H9 (cell line): ENCODE results near the gene RNF31. TPM values are rescaled to one million over a fixed set of nuclear protein-coding genes. Genes with fewer than 3 reads are reported as not detected.

Experiments used
- DNase-seq: peaks from one replicate; pipeline ENCODE4 v3.0.0-alpha.2; 2017
- H2AFZ ChIP-seq: one replicate; pipeline ENCODE4 v1.6.1; 2013; ENCODE audit warnings: mild to moderate bottlenecking, low read length, control low read depth, moderate library complexity
- H2AK5ac ChIP-seq: 2 replicates; pipeline ENCODE4 v1.6.1; 2013; ENCODE audit warnings: low read length, control low read depth, mixed read lengths; ENCODE audit not compliant: insufficient read length
- H2BK120ac ChIP-seq: one replicate; pipeline ENCODE4 v1.6.1; 2013; ENCODE audit warnings: low read depth, mild to moderate bottlenecking, low read length, control low read depth, inconsistent platforms; ENCODE audit not compliant: poor library complexity, severe bottlenecking
- H2BK12ac ChIP-seq: 2 replicates; pipeline ENCODE4 v1.6.1; 2013; ENCODE audit warnings: low read length, control low read depth, mixed read lengths, low read depth; ENCODE audit not compliant: insufficient read length
- H2BK15ac ChIP-seq: 2 replicates; pipeline ENCODE4 v1.6.1; 2013; ENCODE audit warnings: low read depth, low read length, control low read depth
- H2BK20ac ChIP-seq: one replicate; pipeline ENCODE4 v1.6.1; 2013; ENCODE audit warnings: low read depth, mild to moderate bottlenecking, low read length, control low read depth, inconsistent platforms; ENCODE audit not compliant: poor library complexity, severe bottlenecking
- H2BK5ac ChIP-seq: 2 replicates; pipeline ENCODE4 v1.6.1; 2013; ENCODE audit warnings: low read length, control low read depth, mixed read lengths; ENCODE audit not compliant: insufficient read length
- H3K14ac ChIP-seq: 2 replicates; pipeline ENCODE4 v1.6.1; 2013; ENCODE audit warnings: low read length, control low read depth; ENCODE audit not compliant: insufficient read depth
- H3K18ac ChIP-seq: 2 replicates; pipeline ENCODE4 v1.6.1; 2013; ENCODE audit warnings: low read depth, mild to moderate bottlenecking, mixed read lengths, low read length, control low read depth; ENCODE audit not compliant: insufficient read length
- H3K23ac ChIP-seq: 2 replicates; pipeline ENCODE4 v1.6.1; 2013; ENCODE audit warnings: low read length, control low read depth, mixed read lengths, low read depth; ENCODE audit not compliant: insufficient read length
- H3K23me2 ChIP-seq: 2 replicates; pipeline ENCODE4 v1.6.1; 2013; ENCODE audit warnings: low read depth, mild to moderate bottlenecking, mixed read lengths, low read length, control low read depth; ENCODE audit not compliant: insufficient read length, poor library complexity, severe bottlenecking
- H3K27ac ChIP-seq: 2 replicates; pipeline ENCODE4 v1.5.1; 2013; ENCODE audit warnings: low read length, control low read depth, mixed read lengths, low read depth; ENCODE audit not compliant: insufficient read length
- H3K27me3 ChIP-seq: 2 replicates; pipeline ENCODE4 v1.6.1; 2013; ENCODE audit warnings: low read length, control low read depth, inconsistent platforms; ENCODE audit not compliant: insufficient read depth
- H3K4ac ChIP-seq: 2 replicates; pipeline ENCODE4 v1.6.1; 2013; ENCODE audit warnings: low read depth, mild to moderate bottlenecking, control low read depth, inconsistent platforms, low read length, moderate library complexity
- H3K4me1 ChIP-seq: 2 replicates; pipeline ENCODE4 v1.6.1; 2013; ENCODE audit warnings: low read length, control low read depth, inconsistent platforms; ENCODE audit not compliant: insufficient read depth
- H3K4me2 ChIP-seq: 2 replicates; pipeline ENCODE4 v1.6.1; 2013; ENCODE audit warnings: low read length, control low read depth, mixed read lengths; ENCODE audit not compliant: insufficient read length, insufficient read depth
- H3K56ac ChIP-seq: 2 replicates; pipeline ENCODE4 v1.6.1; 2013; ENCODE audit warnings: low read depth, mild to moderate bottlenecking, mixed read lengths, low read length, control low read depth; ENCODE audit not compliant: insufficient read length
- H3K79me1 ChIP-seq: 2 replicates; pipeline ENCODE4 v1.6.1; 2013; ENCODE audit warnings: low read depth, mild to moderate bottlenecking, moderate library complexity, low read length, control low read depth, inconsistent platforms; ENCODE audit not compliant: insufficient read depth, poor library complexity, severe bottlenecking
- H3K79me2 ChIP-seq: 2 replicates; pipeline ENCODE4 v1.6.1; 2013; ENCODE audit warnings: low read length, control low read depth, inconsistent platforms; ENCODE audit not compliant: insufficient read depth
- H3K9ac ChIP-seq: 2 replicates; pipeline ENCODE4 v1.6.1; 2013; ENCODE audit warnings: low read length, control low read depth, mixed read lengths; ENCODE audit not compliant: insufficient read length; ENCODE audit errors: extremely low read depth
- H3K9me3 ChIP-seq: one replicate; pipeline ENCODE4 v1.6.1; 2013; ENCODE audit warnings: low read depth, low read length, inconsistent platforms; ENCODE audit not compliant: control insufficient read depth
- H3T11ph ChIP-seq: one replicate; pipeline ENCODE4 v1.6.1; 2013; ENCODE audit warnings: mild to moderate bottlenecking, low read length, control low read depth, inconsistent platforms
- H4K20me1 ChIP-seq: one replicate; pipeline ENCODE4 v1.6.1; 2013; ENCODE audit not compliant: control insufficient read depth, insufficient read length, insufficient read depth
- H4K5ac ChIP-seq: 2 replicates; pipeline ENCODE4 v1.6.1; 2013; ENCODE audit warnings: low read depth, mild to moderate bottlenecking, mixed read lengths, low read length, control low read depth; ENCODE audit not compliant: insufficient read length
- H4K8ac ChIP-seq: replicated peaks from 2 replicates; pipeline ENCODE4 v1.6.1; 2013; ENCODE audit warnings: low read length, control low read depth, mixed read lengths, low read depth; ENCODE audit not compliant: insufficient read length
- H4K91ac ChIP-seq: 2 replicates; pipeline ENCODE4 v1.6.1; 2013; ENCODE audit warnings: low read depth, mild to moderate bottlenecking, moderate library complexity, mixed read lengths, low read length, control low read depth; ENCODE audit not compliant: insufficient read length
- H3K27ac Mint-ChIP-seq, 3 experiments: 2 replicates in 2 of 3; 3 replicates in 1 of 3; pipeline ENCODE4 v1.8.0; 2020 to 2021; ENCODE audit warnings: mixed read lengths in 3 of 3, mild to moderate bottlenecking in 1 of 3, moderate library complexity in 1 of 3
- H3K27me3 Mint-ChIP-seq: 2 replicates; pipeline ENCODE4 v1.8.0; 2021; ENCODE audit warnings: low read depth, mild to moderate bottlenecking, moderate library complexity, mixed read lengths
- H3K36me3 Mint-ChIP-seq, 3 experiments: 2 replicates in 2 of 3; 3 replicates in 1 of 3; pipeline ENCODE4 v1.8.0; 2020 to 2021; ENCODE audit warnings: low read depth in 3 of 3, mixed read lengths in 3 of 3; ENCODE audit not compliant: insufficient read depth in 1 of 3
- H3K4me1 Mint-ChIP-seq, 2 experiments: 2 replicates each; pipeline ENCODE4 v1.8.0; 2020; ENCODE audit warnings: mixed read lengths in 2 of 2
- H3K4me3 Mint-ChIP-seq, 2 experiments: 2 replicates in 1 of 2; 3 replicates in 1 of 2; pipeline ENCODE4 v1.8.0; 2020 to 2021; ENCODE audit warnings: mild to moderate bottlenecking in 2 of 2, mixed read lengths in 2 of 2, moderate library complexity in 1 of 2
- H3K9me3 Mint-ChIP-seq, 2 experiments: 2 replicates in 1 of 2; 3 replicates in 1 of 2; pipeline ENCODE4 v1.8.0; 2020; ENCODE audit warnings: mild to moderate bottlenecking in 2 of 2, mixed read lengths in 2 of 2, moderate library complexity in 1 of 2
- WGBS: extraction: QIAGEN DNeasy Blood & Tissue Kit; methylation state at CpG from one replicate; pipeline ENCODE4 v1.1.7; 2013; ENCODE audit warnings: missing lambda C conversion rate, low lambda C conversion rate, mixed read lengths; ENCODE audit not compliant: insufficient read length; ENCODE audit errors: extremely low coverage; 5-methylcytosine and 5-hydroxymethylcytosine counted together
- total RNA-seq: library from RNA; stranded (reverse); gene quantifications from 2 replicates; pipeline ENCODE4 v1.2.1, GENCODE V29; 2021
- TF ChIP-seq, protein P1 (sequence below): fragments of 200-600 bp; sonication (generic); conservative IDR thresholded peaks from 3 replicates; pipeline ENCODE4 v1.8.0; 2021; ENCODE audit warnings: antibody characterized with exemption, mild to moderate bottlenecking

RNF31 gene
- total RNA-seq, 1 experiment from 2014 or later, result 87.3 TPM

DNA sequence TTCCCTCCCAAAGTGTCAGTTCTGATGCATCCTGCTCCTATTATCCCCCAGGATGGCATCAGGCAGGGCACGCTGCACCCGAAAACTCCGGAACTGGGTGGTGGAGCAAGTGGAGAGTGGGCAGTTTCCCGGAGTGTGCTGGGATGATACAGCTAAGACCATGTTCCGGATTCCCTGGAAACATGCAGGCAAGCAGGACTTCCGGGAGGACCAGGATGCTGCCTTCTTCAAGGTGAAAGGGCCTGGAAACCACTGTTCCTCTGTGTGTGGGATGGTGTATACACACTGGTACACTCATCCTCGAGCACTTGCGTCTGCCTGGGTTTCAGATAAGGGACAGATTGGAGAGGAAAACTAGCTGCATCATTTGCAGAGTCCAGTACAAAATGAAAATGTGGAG, 14.8 kb downstream of the RNF31 start:
- H2AK5ac ChIP-seq, result no peak overlapping the region
- no peak overlapping the region for H3K18ac ChIP-seq
- no peaks in the 10 kb centered on the region for H3K9me3 Mint-ChIP-seq
- no peak overlapping the region for H3K4me2 ChIP-seq
- H4K5ac ChIP-seq, result no peak overlapping the region
- no peak overlapping the region for H2BK5ac ChIP-seq
- no peak overlapping the region for H3K27ac ChIP-seq
- H2BK20ac ChIP-seq, result no peak overlapping the region
- no peak overlapping the region for H2BK15ac ChIP-seq
- H3K27me3 Mint-ChIP-seq, result no peaks in the 10 kb centered on the region; the same call in 1 of the 2 replicates
- peaks cover 11 to 13% of the 10 kb centered on the region in 2 experiments for H3K4me1 Mint-ChIP-seq
- no peaks in the 10 kb centered on the region for H3K27me3 ChIP-seq
- no peak overlapping the region for H3K9ac ChIP-seq
- no peaks in the 10 kb centered on the region for H3K9me3 ChIP-seq
- no peak overlapping the region for H2AFZ ChIP-seq
- no peak overlapping the region for H3K23ac ChIP-seq
- no peak overlapping the region for H2BK12ac ChIP-seq
- H3K79me1 ChIP-seq, result no peaks in the 10 kb centered on the region
- peak overlapping the region; percentile 33 to 86 (median 57); a peak in 4 of 7 replicates for H3K27ac Mint-ChIP-seq
- H2BK120ac ChIP-seq, result no peak overlapping the region
- no peaks in the 10 kb centered on the region for H3K4me1 ChIP-seq
- no peak overlapping the region for H4K8ac ChIP-seq
- no peaks in the 10 kb centered on the region for H3K23me2 ChIP-seq
- no peak overlapping the region for H3K14ac ChIP-seq
- no peak for DNase-seq
- WGBS, result no CpG with 5 or more reads among the region's 8 CpGs
- H3K4me3 Mint-ChIP-seq, result peak overlapping the region; percentile 61 to 80; a peak in 4 of 5 replicates
- H3K79me2 ChIP-seq, result no peaks in the 10 kb centered on the region
- no peak overlapping the region for H3K56ac ChIP-seq
- no peak overlapping the region for H3K4ac ChIP-seq
- H3K36me3 Mint-ChIP-seq, result peaks cover 16 to 63% (median 49%) of the 10 kb centered on the region in 3 experiments
- TF ChIP-seq, protein P1, sequence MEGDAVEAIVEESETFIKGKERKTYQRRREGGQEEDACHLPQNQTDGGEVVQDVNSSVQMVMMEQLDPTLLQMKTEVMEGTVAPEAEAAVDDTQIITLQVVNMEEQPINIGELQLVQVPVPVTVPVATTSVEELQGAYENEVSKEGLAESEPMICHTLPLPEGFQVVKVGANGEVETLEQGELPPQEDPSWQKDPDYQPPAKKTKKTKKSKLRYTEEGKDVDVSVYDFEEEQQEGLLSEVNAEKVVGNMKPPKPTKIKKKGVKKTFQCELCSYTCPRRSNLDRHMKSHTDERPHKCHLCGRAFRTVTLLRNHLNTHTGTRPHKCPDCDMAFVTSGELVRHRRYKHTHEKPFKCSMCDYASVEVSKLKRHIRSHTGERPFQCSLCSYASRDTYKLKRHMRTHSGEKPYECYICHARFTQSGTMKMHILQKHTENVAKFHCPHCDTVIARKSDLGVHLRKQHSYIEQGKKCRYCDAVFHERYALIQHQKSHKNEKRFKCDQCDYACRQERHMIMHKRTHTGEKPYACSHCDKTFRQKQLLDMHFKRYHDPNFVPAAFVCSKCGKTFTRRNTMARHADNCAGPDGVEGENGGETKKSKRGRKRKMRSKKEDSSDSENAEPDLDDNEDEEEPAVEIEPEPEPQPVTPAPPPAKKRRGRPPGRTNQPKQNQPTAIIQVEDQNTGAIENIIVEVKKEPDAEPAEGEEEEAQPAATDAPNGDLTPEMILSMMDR, result no peak
- H4K91ac ChIP-seq, result no peak overlapping the region
- no peaks in the 10 kb centered on the region for H4K20me1 ChIP-seq
- H3T11ph ChIP-seq, result no peak overlapping the region
